Mesodermal cell (in vitro differentiated cells): ENCODE results near the gene NHSL2.
A peak's percentile ranks its signal among the peaks of the same experiment; 100 is the strongest.

Source experiments
- H3K27ac ChIP-seq: 2 replicates; pipeline ENCODE4 v1.7.0; 2013; ENCODE audit warnings: mild to moderate bottlenecking, low read depth, low read length, moderate library complexity; ENCODE audit not compliant: severe bottlenecking
- H3K36me3 ChIP-seq: 2 replicates; pipeline ENCODE4 v1.7.1; 2013; ENCODE audit warnings: mild to moderate bottlenecking, low read length, moderate library complexity; ENCODE audit not compliant: control insufficient read depth, insufficient read depth
- H3K4me1 ChIP-seq: one replicate; pipeline ENCODE4 v1.7.1; 2013; ENCODE audit warnings: mild to moderate bottlenecking, low read length; ENCODE audit not compliant: insufficient read depth, control insufficient read depth, poor library complexity, severe bottlenecking
- H3K4me3 ChIP-seq: 2 replicates; pipeline ENCODE4 v1.7.0; 2013; ENCODE audit warnings: low read length, control low read depth, mild to moderate bottlenecking; ENCODE audit not compliant: insufficient read depth, poor library complexity, severe bottlenecking; ENCODE audit errors: extremely low read depth
- H3K9me3 ChIP-seq: 2 replicates; pipeline ENCODE4 v1.7.1; 2013; ENCODE audit warnings: mild to moderate bottlenecking, low read length, moderate library complexity; ENCODE audit not compliant: control insufficient read depth
- WGBS, 2 experiments: methylation state at CpG; one replicate each; pipeline ENCODE4 v1.1.5; 2013; ENCODE audit warnings: missing lambda C conversion rate in 2 of 2; ENCODE audit not compliant: insufficient coverage in 2 of 2; 5-methylcytosine and 5-hydroxymethylcytosine counted together

NHSL2 gene

GRCh38 chrX:72040506-72040905, 129.9 kb downstream of the NHSL2 start:
- H3K36me3 ChIP-seq = peaks cover 3% of the 10 kb centered on the region
- 80 to 100% methylated on average over 2 of the region's 5 CpGs for WGBS, 2 experiments
- no peak overlapping the region for H3K27ac ChIP-seq
- H3K9me3 ChIP-seq = no peaks in the 10 kb centered on the region
- peaks cover 4% of the 10 kb centered on the region for H3K4me1 ChIP-seq
- no peak overlapping the region for H3K4me3 ChIP-seq

GRCh38 chrX:72041176-72041575, 130.5 kb downstream of the NHSL2 start:
- no peak overlapping the region for H3K4me3 ChIP-seq
- WGBS, 2 experiments = 96 to 98% methylated on average over 4 of the region's 6 CpGs
- H3K27ac ChIP-seq = no peak overlapping the region
- H3K9me3 ChIP-seq = no peaks in the 10 kb centered on the region
- no peaks in the 10 kb centered on the region for H3K36me3 ChIP-seq
- H3K4me1 ChIP-seq = peaks cover 5% of the 10 kb centered on the region

- H3K27ac ChIP-seq = peak overlapping the region; percentile 45
- H3K4me1 ChIP-seq = peaks cover 5% of the 10 kb centered on the region
- 94% methylated on average over 3 to 11 of the region's 13 CpGs for WGBS, 2 experiments
These were observed 131.5 kb downstream of the NHSL2 start for GRCh38 chrX:72041871-72042851.

GRCh38 chrX:72042852-72043248, 132.2 kb downstream of the NHSL2 start:
- no peaks in the 10 kb centered on the region for H3K9me3 ChIP-seq
- no CpG with 5 or more reads among the region's 3 CpGs for WGBS, 2 experiments
- H3K27ac ChIP-seq = no peak overlapping the region
- no peak overlapping the region for H3K4me3 ChIP-seq
- peaks cover 5% of the 10 kb centered on the region for H3K4me1 ChIP-seq
- H3K36me3 ChIP-seq = no peaks in the 10 kb centered on the region

More at GRCh38 chrX:72041871-72042851, 131.5 kb downstream of the NHSL2 start:
- H3K9me3 ChIP-seq = no peaks in the 10 kb centered on the region
- no peak overlapping the region for H3K4me3 ChIP-seq
- H3K36me3 ChIP-seq = no peaks in the 10 kb centered on the region

GRCh38 chrX:72043636-72044035, 133.0 kb downstream of the NHSL2 start:
- H3K4me1 ChIP-seq = peaks cover 5% of the 10 kb centered on the region
- H3K4me3 ChIP-seq = no peak overlapping the region
- H3K36me3 ChIP-seq = no peaks in the 10 kb centered on the region
- no peak overlapping the region for H3K27ac ChIP-seq
- no peaks in the 10 kb centered on the region for H3K9me3 ChIP-seq
- 83 to 100% methylated on average over 1 of the region's 4 CpGs for WGBS, 2 experiments

- no peaks in the 10 kb centered on the region for H3K36me3 ChIP-seq
- peaks cover 5% of the 10 kb centered on the region for H3K4me1 ChIP-seq
- 80 to 100% methylated on average over 1 of the region's 4 CpGs for WGBS, 2 experiments
- H3K9me3 ChIP-seq = no peaks in the 10 kb centered on the region
- H3K4me3 ChIP-seq = no peak overlapping the region
- H3K27ac ChIP-seq = no peak overlapping the region
These were observed 134.5 kb downstream of the NHSL2 start for GRCh38 chrX:72045141-72045540.

GRCh38 chrX:72045552-72046277, 135.1 kb downstream of the NHSL2 start:
- Histone ChIP-seq H3K4me3 (no peak overlapping the region), H3K36me3 (no peaks in the 10 kb centered on the region), H3K9me3 (no peaks in the 10 kb centered on the region), H3K27ac (peak overlapping the region; percentile 16), H3K4me1 (peaks cover 5% of the 10 kb centered on the region)
- WGBS, 2 experiments = 81 to 90% methylated on average over 2 to 4 of the region's 9 CpGs

GRCh38 chrX:72046447-72046846, 135.8 kb downstream of the NHSL2 start:
- Histone ChIP-seq H3K9me3 (no peaks in the 10 kb centered on the region), H3K4me3 (no peak overlapping the region), H3K27ac (peak overlapping the region; percentile 16), H3K36me3 (no peaks in the 10 kb centered on the region), H3K4me1 (peaks cover 5% of the 10 kb centered on the region)
- WGBS, 2 experiments = 94% methylated on average over 2 of the region's 6 CpGs; no CpG with 5 or more reads in 1 of the 2 experiments

- peaks cover 3% of the 10 kb centered on the region for H3K36me3 ChIP-seq
- peaks cover 23% of the 10 kb centered on the region for H3K4me1 ChIP-seq
- H3K9me3 ChIP-seq = no peaks in the 10 kb centered on the region
- 89 to 98% methylated on average over 3 to 4 of the region's 8 CpGs for WGBS, 2 experiments
- H3K27ac ChIP-seq = no peak overlapping the region
- no peak overlapping the region for H3K4me3 ChIP-seq
These were observed 138.1 kb downstream of the NHSL2 start for GRCh38 chrX:72048510-72049455.

GRCh38 chrX:72050011-72050410, 139.4 kb downstream of the NHSL2 start:
- 83% methylated on average over 1 of the region's 5 CpGs; no CpG with 5 or more reads in 1 of the 2 experiments for WGBS, 2 experiments
- Histone ChIP-seq H3K36me3 (peaks cover 3% of the 10 kb centered on the region), H3K4me1 (peaks cover 27% of the 10 kb centered on the region), H3K9me3 (no peaks in the 10 kb centered on the region), H3K27ac (no peak overlapping the region), H3K4me3 (no peak overlapping the region)
